ENCODE results near the gene NDEL1. TPM values are rescaled to one million over a fixed set of nuclear protein-coding genes. Genes with fewer than 3 reads are reported as not detected.

Gene NDEL1
- total and polyA plus RNA-seq, 9 of the 15 experiments (the other 6 are each of a cell fraction or from before 2014, with no cell fraction given), result 0.86 to 30.5 (median 22.7) TPM

- TF ChIP-seq, protein P1, sequence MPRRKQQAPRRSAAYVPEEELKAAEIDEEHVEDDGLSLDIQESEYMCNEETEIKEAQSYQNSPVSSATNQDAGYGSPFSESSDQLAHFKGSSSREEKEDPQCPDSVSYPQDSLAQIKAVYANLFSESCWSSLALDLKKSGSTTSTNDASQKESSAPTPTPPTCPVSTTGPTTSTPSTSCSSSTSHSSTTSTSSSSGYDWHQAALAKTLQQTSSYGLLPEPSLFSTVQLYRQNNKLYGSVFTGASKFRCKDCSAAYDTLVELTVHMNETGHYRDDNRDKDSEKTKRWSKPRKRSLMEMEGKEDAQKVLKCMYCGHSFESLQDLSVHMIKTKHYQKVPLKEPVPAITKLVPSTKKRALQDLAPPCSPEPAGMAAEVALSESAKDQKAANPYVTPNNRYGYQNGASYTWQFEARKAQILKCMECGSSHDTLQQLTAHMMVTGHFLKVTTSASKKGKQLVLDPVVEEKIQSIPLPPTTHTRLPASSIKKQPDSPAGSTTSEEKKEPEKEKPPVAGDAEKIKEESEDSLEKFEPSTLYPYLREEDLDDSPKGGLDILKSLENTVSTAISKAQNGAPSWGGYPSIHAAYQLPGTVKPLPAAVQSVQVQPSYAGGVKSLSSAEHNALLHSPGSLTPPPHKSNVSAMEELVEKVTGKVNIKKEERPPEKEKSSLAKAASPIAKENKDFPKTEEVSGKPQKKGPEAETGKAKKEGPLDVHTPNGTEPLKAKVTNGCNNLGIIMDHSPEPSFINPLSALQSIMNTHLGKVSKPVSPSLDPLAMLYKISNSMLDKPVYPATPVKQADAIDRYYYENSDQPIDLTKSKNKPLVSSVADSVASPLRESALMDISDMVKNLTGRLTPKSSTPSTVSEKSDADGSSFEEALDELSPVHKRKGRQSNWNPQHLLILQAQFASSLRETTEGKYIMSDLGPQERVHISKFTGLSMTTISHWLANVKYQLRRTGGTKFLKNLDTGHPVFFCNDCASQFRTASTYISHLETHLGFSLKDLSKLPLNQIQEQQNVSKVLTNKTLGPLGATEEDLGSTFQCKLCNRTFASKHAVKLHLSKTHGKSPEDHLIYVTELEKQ (CRISPR knock-in tag; IDR thresholded peaks at IDR 0.05), result no peak
- no peak for TF ChIP-seq STAT5B (CRISPR knock-in tag; IDR thresholded peaks at IDR 0.05)
- no peak for TF ChIP-seq IRF9 (tag; IDR thresholded peaks at IDR 0.05)
- TF ChIP-seq DIDO1 (tag; IDR thresholded peaks at IDR 0.05; ENCODE audit: low read depth), result no peak
- TF ChIP-seq RAD51 (IDR thresholded peaks at IDR 0.05; ENCODE audit: borderline replicate concordance, low read depth), result no peak
- TF ChIP-seq ESRRB (CRISPR knock-in tag; IDR thresholded peaks at IDR 0.05; ENCODE audit: borderline replicate concordance), result no peak
These were observed 37.9 kb downstream of the NDEL1 start (continued) for GRCh38 chr17:8473451-8474192.

All from K562 (cell line).